ENCODE measurements around the gene CALR. TPM values are rescaled to one million over a fixed set of nuclear protein-coding genes. Genes with fewer than 3 reads are reported as not detected.
"Not testable (repeated sequence)": the region's sequence is repeated elsewhere in the genome, so short reads cannot be mapped to it uniquely, and the experiment has no call there.

The CALR gene
- total RNA-seq, 1 donor from 2014 or later: 877 TPM

DNA sequence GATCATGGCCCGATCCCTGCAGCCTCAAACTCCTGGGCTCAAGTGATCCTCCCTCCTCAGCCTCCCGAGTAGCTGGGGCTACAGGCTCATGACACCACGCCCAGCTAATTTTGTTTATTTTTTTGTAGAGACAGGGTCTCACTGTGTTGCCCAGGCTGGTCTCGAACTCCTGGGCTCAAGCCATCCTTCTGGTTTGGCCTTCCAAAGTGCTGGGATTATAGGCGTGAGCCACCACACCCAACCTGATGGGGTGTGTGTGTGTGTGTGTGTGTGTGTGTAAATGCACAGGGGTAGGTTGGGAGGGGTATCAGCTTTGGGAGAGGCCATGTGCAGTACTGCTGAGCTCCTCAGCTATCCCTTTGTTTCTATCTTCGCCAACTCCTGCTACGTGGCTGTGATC, 37.7 kb downstream of the CALR start:
- DNase-seq (ENCODE audit: low spot score): not testable (repeated sequence)

DNA sequence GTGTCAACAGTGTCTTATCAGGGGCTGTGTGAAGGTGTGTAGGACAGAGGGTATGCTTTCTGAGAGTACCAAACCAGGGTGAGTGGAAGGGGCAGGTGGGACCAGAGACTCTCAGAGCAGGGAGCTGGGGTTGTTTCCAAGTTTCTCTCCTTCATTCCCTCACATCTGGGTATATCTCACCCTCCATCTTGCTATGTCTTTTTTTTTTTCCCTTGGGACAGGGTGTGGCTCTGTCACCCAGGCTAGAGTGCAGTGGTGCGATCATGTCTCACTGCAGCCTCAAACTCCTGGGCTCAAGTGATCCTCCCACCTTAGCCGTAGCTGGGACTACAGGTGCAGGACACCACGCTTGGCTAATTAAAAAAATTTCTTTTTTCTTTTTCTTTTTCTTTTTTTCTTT, 41.6 kb downstream of the CALR start:
- DNase-seq (ENCODE audit: low spot score): no peak

DNA sequence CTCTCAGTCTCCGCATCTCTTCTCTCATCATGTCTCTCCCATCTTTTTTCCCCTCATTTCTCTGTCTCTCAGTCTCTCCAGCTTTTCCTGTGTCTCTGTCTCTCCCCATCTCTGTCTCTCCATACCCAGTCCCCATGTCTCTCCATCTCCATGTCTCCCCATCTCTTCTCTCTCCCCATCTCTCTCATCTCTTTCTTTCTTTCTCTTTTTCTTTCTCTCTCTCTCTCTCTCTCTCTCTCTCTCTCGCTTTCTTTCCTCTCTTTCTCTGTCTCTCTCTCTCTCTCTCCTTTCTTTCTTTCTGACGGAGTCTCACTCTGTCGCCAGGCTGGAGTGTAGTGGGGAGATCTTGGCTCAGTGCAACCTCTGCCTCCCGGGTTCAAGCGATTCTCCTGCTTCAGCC, 44.2 kb downstream of the CALR start:
- DNase-seq (ENCODE audit: low spot score): no peak

DNA sequence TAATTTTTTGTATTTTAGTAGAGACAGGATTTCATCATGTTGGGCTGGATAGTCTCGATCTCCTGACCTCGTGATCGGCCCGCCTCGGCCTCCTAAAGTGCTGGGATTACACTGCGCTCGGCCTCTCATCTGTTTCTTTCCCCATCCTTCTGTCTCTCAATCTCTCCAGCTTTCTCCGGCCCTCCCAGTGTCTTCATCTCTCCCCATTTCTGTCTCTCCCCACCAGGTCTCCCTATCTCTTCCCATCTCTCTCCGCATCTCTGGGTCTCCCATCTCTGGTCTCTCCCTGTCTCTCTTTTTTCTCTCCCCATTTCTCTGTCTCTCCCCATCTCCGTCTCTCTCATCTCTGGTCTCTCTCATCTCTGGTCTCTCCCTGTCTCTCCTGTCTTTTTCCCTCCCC, 44.7 kb downstream of the CALR start:
- no peak for DNase-seq (ENCODE audit: low spot score)

DNA sequence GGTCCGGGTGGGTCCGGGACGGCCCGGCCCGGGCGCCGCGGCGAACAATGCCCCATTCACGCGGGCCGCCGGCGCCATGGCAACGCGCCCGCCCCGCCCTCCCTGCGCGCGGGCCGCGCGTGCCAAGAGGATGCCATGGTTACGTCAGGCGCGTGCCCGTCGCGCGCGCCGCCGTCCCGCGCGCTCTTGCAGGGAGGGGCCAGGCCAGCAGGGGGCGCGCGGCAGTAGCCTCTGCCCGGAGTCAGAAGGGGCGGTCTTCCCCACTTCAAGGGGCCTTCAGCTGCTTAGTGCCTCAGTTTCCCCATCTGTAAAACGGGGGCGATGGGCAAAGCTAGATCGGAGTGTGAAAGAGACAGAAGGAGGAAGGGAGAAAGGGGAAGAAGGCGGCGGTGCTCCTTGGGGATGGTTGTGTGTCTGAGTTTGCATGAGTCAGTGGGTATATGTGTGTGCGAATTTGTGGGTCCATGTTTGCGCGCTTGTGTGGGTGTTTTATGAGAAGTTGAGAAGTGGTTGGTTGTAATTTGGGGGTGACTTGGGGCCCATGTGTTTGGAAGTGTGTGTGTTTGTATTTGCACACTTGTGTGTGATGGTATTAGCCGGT, 45.2 kb downstream of the CALR start:
- DNase-seq (ENCODE audit: low spot score): peak; percentile 94

DNA sequence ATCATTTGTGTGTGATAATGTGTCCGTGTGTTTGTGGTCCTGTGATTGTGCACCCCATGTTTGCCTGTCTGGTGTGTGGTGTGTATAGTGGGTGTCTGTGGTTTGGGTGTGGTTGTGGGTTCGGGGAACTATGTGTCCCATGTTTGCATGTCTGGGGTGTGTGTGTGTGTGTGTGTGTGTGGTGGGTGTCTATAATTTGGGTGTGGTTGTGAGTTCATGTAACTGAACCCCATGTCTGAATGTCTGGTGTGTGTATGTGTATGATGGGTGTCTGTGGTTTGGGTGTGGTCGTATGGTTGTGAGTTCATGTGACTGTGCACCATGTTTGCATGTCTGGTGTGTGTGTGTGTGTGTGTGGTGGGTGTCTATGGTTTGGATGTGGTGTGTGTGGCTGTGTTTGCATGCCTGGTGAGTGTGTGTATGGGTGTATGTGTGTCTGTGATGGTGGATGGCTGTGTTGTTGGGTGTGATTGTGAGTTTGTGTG, 45.8 kb downstream of the CALR start:
- DNase-seq (ENCODE audit: low spot score): no peak

DNA sequence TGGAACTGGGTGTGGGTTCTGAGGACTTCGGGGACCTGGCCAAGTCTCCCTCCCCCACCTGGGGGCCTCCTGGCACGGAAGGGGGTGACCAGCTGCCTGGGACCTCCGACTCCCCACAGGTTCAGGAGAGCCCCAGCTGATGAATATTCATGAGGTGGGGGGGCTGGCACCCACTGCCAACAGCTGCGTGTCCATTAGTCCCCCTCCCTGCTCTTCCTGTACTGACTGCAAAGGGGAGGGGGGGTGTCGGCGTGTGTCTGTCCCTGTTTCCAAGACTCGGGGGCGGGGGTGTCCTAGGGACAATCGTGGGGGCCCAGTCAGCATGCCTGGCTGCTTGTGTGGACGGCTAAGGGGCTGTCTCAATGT, 46.3 kb downstream of the CALR start:
- no peak for DNase-seq (ENCODE audit: low spot score)

DNA sequence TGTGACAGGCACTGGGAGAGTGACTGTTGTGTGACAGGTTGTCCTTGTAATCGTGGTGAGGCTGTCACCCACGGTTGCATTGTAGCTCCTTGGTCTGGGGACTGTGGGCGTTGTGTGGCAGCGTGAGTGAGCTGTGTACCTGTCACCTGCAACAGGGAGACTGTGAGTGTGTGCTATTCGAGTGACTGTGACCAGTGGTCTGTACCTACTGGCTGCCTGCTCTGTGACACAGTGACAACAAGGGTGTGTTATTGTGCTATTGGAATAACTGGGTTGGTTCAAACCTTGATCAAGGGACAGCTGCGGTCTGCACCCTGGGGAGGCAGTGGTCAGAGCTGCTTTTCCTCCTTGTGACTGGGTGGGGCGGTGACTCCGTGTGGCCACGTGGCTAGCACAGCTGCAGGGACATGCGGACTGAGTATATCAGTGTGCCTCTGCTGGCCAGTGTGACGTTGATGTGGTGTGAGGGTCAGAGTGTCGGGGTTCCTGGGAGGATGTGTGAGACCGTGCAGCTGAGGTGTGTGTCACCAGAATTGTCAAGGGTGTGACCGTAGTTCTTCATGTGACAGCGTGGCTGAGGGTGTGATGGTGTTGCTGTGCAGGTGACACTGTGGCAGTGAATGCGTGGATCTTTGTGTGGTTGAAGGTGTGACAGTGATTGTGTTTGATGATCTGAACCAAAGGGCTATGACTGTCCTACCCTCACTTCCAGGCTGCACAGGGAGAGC, 46.8 kb downstream of the CALR start:
- DNase-seq (ENCODE audit: low spot score): no peak

DNA sequence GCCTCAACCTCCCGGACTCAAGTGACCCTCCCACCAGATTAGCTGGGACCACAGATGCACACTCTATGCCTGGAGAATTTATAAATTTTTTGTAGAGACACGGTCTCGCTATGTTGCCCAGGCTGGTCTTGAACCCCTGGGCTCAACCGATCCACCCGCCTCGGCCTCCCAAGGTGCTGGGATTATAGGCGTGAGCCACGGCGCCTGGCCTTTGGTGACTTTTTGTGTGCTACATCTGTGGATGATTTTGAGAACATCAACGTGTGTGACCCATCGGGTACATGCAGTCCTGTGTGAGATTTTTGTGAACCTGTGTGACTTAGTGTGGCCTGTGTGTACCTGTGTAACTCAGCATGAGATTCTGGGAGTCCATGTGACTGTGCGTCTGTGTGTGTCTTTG, 48.3 kb downstream of the CALR start:
- no peak for DNase-seq (ENCODE audit: low spot score)

DNA sequence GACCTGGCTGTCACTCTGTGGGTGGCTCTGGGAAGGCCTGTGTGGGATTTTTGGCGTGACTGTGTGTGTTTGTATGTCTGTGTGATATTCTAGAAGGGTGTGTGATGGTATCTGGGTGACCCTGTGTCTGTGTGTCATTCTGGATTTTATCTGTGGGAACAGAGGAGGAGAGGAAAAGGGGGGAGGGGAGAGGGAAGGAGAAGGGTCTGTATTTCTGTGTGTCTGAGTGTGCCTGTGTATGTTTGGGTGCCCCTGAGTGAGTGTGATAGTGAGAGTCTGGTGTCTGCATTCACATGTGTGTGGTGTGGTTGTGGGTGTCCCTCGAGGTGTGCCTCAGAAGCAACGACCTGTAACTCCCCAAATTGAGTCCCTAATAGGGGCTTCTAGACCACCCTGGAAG, 48.8 kb downstream of the CALR start:
- no peak for DNase-seq (ENCODE audit: low spot score)

DNA sequence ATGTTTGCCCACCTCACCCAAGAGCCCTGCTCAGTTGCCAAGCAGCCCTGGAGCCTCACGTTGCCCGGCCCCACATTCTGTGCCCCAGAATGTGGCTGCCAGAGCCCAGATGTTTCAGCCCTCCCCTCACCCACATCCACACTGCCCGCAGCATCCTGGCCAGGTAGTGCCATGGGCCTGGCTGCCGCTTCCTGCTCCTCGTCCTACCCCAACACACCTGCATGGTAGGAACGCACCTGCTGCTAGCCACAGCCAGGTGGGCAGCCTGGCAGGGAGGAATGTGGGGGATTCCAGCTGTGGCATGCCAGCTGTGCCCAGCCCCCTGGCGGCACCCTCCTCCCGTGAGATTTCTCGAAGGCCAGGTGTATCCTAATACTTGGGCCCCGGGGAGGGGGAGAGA, 49.4 kb downstream of the CALR start:
- DNase-seq (ENCODE audit: low spot score): no peak

DNA sequence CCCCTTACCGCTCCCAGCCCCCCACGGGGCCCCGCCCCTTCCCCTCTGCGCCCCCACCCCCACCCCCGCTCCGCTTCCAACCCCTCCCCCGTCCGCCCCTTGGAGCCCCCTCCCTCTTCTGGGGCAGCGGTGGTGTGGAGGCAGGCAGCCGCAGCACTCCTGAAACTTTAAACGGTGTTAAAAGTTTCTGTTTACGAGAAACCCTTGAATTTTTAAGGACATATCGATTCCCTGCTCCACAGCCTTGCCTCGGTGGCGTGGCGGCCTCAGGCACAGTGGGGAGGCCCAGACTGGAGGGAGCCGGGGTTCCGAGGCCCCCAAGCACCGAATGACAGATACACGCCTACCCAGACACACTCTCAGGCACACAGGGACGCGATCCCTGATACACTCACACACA, 52.0 kb downstream of the CALR start:
- no peak for DNase-seq (ENCODE audit: low spot score)

DNA sequence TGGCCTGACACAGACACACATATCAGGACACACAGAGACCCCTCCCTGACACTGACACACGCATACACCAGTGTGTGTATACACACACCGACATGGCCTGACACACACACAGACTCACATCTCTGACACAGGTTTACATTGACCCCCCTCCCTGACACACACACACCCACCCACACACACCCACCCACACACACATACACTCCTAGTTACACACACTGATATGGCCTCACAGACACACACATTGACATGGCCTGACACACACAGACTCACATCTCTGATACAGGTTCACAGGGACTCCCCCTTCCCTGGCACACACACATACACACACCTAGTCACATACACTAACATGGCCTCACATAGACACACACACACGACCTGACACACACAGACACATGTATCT, 52.4 kb downstream of the CALR start:
- no peak for DNase-seq (ENCODE audit: low spot score)

DNA sequence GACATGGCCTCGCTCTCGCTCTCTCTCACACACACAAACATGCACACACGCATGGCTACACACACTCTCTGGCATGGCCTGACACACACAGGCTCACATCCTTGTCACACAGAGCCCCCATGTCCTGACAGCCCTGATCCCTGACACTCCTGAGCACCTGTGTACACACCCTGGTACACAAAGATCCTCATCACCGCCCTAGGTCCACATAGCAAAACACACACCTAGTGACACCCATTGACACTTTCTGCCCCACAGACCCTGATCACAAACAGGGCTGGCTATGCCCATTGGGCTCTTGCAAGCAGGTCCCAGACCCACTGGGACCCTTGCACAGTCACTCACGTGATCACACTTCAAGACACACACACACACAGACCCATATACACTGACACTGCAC, 52.9 kb downstream of the CALR start:
- DNase-seq (ENCODE audit: low spot score): no peak

DNA sequence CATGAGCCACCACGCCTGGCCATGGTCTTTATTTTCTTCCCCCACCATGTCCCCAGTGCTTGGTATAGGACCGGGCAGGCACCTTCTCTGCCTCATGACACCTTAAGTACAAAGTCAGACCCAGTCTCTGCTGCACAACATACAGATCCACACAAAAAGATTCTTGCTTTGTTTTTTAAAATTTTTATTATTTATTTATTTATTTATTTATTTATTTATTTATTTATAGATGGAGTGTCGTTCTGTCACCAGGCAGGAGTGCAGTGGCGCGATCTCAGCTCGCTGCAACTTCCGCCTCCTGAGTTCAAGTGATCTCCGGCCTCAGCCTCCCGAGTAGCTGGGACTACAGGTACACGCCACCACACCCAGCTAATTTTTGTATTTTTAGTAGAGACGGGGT, 54.3 kb downstream of the CALR start:
- DNase-seq (ENCODE audit: low spot score): no peak

DNA sequence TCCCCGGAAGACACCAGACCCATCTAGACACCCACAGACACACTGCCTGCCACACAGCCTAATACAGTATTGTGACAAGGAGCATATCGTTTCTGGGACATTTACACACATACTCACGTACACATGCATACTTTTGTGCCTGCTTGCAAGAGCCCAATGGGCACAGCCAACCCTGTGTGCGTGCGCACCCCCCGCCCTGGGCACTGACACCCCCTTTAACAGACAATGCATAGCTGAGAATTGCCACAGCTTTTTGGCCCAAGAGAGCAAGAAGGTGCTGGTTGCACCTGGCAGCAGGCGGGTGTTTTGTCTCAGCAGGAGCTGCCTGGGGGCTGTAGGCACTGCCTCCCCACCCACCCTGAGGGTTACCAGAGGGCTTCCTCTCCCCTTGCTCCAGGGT, 55.2 kb downstream of the CALR start:
- DNase-seq (ENCODE audit: low spot score): no peak

Small RNA genes within 50 kb of the gene (microRNA-seq; reads per million reads assigned to microRNA genes)
- gene MIR5695 (ENCODE audit: borderline number of aligned reads) (not detected), gene MIR6515 (ENCODE audit: borderline number of aligned reads) (not detected)

Other genes with a start within 250 kb of the CALR start
- 4.4 TPM for gene FBXW9, start 242.0 kb upstream of the CALR start, total RNA-seq
- 79.4 TPM for gene TNPO2, start 214.7 kb upstream of the CALR start, total RNA-seq
- 139 TPM for gene TRIR, start 203.9 kb upstream of the CALR start, total RNA-seq
- gene GET3, start 201.1 kb upstream of the CALR start, total RNA-seq: 57.6 TPM
- gene BEST2, start 186.8 kb upstream of the CALR start, total RNA-seq: not detected
- gene HOOK2, start 163.1 kb upstream of the CALR start, total RNA-seq: 57.7 TPM
- 800 TPM for gene JUNB, start 147.1 kb upstream of the CALR start, total RNA-seq
- 238 TPM for gene PRDX2, start 136.8 kb upstream of the CALR start, total RNA-seq
- 2.1 TPM for gene THSD8, start 136.5 kb upstream of the CALR start, total RNA-seq
- gene RNASEH2A, start 132.0 kb upstream of the CALR start, total RNA-seq: 2.7 TPM
- gene RTBDN, start 104.0 kb upstream of the CALR start, total RNA-seq: not detected
- gene MAST1, start 100.1 kb upstream of the CALR start, total RNA-seq: 0.90 TPM
- 28.9 TPM for gene DNASE2, start 57.2 kb upstream of the CALR start, total RNA-seq
- not detected for gene KLF1, start 51.4 kb upstream of the CALR start, total RNA-seq
- gene GCDH, start 47.4 kb upstream of the CALR start, total RNA-seq: 23.3 TPM
- not detected for gene SYCE2, start 19.3 kb upstream of the CALR start, total RNA-seq
- gene FARSA, start 4.9 kb upstream of the CALR start, total RNA-seq: 51.6 TPM
- 143 TPM for gene RAD23A, start 7.3 kb downstream of the CALR start, total RNA-seq
- 19.8 TPM for gene GADD45GIP1, start 18.6 kb downstream of the CALR start, total RNA-seq
- not detected for gene DAND5, start 31.0 kb downstream of the CALR start, total RNA-seq
- gene NFIX, start 56.9 kb downstream of the CALR start, total RNA-seq: 166 TPM
- 11.5 TPM for gene LYL1, start 164.2 kb downstream of the CALR start, total RNA-seq
- gene TRMT1, start 178.1 kb downstream of the CALR start, total RNA-seq: 33.2 TPM
- 45.2 TPM for gene NACC1, start 179.7 kb downstream of the CALR start, total RNA-seq
- 45.4 TPM for gene STX10, start 211.8 kb downstream of the CALR start, total RNA-seq
- 229 TPM for gene IER2, start 211.8 kb downstream of the CALR start, total RNA-seq

Measured in mesenteric fat pad (tissue), 1 donor.